ENCODE measurements around the gene SAMD10. TPM values are rescaled to one million over a fixed set of nuclear protein-coding genes. Genes with fewer than 3 reads are reported as not detected.

The SAMD10 gene
- polyA plus RNA-seq, 6 donors from 2014 or later: 2.0 to 7.1 (median 5.8) TPM

DNA sequence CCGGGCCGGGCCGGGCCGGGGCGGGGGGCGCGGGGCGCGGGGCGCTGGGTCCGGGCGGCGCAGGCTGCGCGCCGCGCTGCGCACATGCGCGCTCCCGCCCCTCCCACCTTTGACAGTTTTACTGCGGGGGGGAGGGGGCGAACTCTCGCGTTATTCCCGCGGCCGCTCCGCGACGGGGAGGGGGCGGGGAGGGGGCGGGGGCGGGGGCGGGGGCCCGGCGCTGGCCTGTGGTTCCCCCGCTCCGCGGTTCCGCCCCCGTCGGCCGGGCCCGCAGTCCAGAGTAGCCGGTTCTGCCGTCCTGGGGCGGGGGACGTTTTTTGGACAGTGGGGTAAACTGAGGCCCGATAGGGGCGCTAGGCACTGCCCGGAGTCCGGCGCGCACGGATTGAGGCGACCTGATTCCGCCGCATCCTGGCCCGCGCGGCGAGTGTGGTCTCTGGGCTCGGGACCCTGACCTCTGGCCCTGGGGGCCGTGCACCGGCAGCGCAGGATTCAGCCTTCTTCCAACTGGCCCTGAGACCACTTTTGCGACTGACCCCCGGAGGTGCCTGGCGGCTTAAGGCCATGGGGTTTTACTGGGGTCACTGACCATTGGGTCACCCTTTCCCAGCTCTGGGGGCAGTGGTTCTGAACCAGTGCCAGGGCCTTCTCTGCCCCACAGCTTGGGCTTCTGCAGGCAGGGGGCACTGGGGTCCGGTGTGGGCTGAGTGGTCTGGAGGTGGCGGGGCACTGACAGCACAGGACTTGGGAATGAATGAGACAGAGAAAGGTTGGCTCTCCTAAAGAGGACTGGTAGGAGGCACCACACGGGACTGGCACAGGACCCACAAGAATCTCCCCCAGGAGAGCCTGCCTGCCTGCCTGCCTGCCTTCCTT, 9.4 kb downstream of the SAMD10 start, which contains the start of gene ZNF512B:
Gene ZNF512B, minus strand, starts transcription at position 93 of the 876 bp plus-strand sequence. CDS start 1,980 bp downstream, outside the sequence.
- Mint-ChIP-seq H3K36me3 (peaks cover 0 to 7% of the 10 kb centered on the region in 2 donors), H3K4me3 (peak within 1 kb of the TSS; percentile 76 to 91 (median 86)), H3K4me1 (peaks cover 21 to 31% (median 24%) of the 10 kb centered on the region in 3 donors), H3K27ac (peak within 1 kb of the TSS in 4 of 6 donors; percentile 36 to 74 (median 60)), H3K27me3 (no peaks in the 10 kb centered on the region), H3K9me3 (peaks cover 0 to 5% (median 0%) of the 10 kb centered on the region in 7 donors)
- ATAC-seq (ENCODE audit: low read depth in 2 of 2) (peak; percentile 46), DNase-seq (peak; percentile 32)

DNA sequence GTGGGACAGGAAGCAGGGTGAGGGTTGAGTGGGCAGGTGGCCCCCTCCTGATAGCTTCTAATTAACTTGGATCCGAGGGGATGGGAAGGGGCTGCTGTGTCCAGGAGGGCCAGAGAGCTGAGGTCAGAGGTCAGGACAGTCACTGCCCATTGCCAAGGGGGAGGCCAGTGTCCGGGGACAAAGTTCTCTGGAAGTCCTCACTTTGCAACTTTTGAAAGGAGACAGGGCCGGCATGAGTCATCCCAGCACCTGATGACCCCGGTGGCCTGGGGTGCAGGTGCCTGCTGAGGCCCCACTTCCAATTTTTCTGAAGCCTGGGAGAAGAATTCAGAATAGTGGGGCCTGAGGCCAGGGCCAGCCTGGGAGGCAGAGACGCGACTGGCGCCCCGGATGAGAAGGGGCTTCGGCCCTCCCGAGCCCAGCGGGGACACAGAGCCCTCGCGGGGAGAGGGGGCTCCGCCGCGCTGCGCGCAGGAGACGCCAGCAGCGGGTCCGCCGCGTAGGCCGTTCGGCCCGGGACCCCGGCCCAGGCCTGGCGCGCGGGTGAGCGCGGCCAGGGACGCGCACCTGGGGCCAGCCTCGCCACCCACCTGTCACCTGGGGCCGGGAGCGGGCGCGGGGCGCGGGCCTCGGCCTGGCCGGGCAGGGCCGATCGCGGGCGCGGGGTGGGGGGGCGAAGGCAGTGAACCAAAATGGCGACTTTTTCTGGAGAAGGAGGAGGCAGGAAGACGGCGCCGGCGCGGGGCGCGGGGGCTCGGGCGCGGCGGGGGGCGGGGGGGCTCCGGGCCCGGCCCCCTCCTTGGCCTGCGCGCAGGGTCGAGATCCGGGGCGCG, 10.3 kb downstream of the SAMD10 start:
- DNase-seq: peak; percentile 25
- peaks cover 0 to 5% (median 0%) of the 10 kb centered on the region in 7 donors for H3K9me3 Mint-ChIP-seq
- H3K4me3 Mint-ChIP-seq: peak overlapping the region; percentile 72 to 91 (median 86)
- H3K36me3 Mint-ChIP-seq: peaks cover 0 to 6% of the 10 kb centered on the region in 2 donors
- no peaks in the 10 kb centered on the region for H3K27me3 Mint-ChIP-seq
- peaks cover 20 to 28% (median 24%) of the 10 kb centered on the region in 3 donors for H3K4me1 Mint-ChIP-seq
- peak overlapping the region in 4 of 6 donors; percentile 36 to 74 (median 60) for H3K27ac Mint-ChIP-seq
- ATAC-seq (ENCODE audit: low read depth in 2 of 2): peak; percentile 24 to 32

DNA sequence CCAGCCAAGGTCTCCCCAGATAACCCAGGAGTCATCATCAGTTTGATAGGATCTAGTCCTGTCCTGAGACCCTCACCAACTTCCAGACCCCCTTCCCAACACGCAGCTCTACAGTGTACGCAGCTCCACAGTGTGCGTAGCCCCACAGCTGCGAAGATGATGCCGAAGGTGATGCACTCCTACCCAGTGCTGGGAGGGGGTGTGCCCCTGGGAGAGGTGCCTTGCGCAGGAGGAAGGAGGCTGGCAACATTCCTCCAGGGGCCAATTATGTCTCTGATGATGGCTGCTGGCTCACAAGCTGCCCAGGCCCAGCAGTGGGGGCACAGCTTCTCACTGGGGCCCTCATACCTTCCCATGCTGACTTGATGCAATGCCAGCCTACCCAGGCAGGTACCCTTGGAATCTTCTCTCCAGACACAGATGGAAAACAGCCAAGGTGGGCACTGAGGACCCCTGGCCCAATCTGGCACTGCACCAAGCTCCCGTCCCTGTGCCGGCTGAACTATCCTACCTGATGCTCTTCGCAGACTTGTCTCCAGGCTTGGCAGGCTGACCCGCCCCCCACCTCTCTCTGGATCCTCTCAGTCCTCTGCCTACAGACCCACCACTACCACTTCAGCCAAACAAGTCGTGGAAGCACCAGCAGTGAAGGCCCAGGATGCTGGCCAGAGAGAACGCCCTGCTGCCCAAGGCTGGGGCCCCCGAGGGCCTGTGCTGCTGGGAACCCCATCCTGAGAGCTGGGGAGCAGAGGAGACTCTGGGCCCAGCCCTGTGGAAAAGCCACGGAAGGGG, 11.1 kb downstream of the SAMD10 start:
- Mint-ChIP-seq H3K4me3 (peak overlapping the region; percentile 72 to 91 (median 82)), H3K27ac (peak overlapping the region in 2 of 6 donors; percentile 42 to 74), H3K36me3 (no peaks in the 10 kb centered on the region), H3K9me3 (peaks cover 0 to 8% (median 0%) of the 10 kb centered on the region in 7 donors), H3K4me1 (peaks cover 12 to 23% (median 17%) of the 10 kb centered on the region in 3 donors), H3K27me3 (no peaks in the 10 kb centered on the region)
- no peak for ATAC-seq (ENCODE audit: low read depth in 2 of 2)
- no peak for DNase-seq

DNA sequence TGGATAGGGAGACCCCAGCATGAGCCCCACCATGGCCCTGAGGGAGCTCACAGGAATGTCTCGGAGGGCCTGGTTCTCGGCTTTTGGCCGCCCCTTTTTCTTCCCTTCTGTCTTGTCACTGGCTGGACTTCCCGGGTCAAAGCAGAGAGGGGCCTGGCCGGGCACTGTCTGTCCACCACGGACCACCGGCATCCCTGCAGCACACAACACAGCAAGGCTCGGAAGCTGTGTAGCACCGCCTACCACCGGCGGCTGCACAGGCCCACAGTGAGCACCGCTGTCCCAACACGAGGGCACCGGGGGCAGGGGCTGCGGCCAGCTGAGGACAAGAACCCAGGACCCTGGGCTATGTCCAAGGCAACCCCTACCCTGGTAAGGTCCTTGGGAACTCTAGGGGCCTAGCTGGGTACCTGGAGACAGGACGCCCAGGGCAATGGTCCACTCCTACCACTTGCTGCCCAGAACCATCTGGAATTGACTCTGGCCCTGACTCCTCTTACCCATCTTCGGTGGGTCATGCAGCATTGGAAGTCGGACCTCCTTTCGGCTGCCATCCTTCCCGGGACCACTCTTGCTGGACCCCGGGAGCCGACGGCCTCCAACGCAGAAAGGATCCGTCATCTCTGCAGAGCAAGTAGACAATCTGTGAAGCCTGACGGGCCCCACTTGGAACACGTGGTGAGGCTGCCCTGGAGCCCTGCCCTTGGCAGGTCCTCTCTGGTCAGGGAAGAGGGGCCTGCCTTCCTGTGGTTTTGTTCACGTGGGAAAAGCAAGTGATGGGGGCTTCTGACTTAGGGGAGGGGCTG, 11.9 kb downstream of the SAMD10 start:
- H3K27me3 Mint-ChIP-seq: no peaks in the 10 kb centered on the region
- peaks cover 0 to 8% (median 0%) of the 10 kb centered on the region in 7 donors for H3K9me3 Mint-ChIP-seq
- H3K36me3 Mint-ChIP-seq: no peaks in the 10 kb centered on the region
- H3K27ac Mint-ChIP-seq: no peak overlapping the region
- H3K4me3 Mint-ChIP-seq: peak overlapping the region in 6 of 8 donors; percentile 5 to 87 (median 67)
- no peak for ATAC-seq (ENCODE audit: low read depth in 2 of 2)
- no peak for DNase-seq
- H3K4me1 Mint-ChIP-seq: peaks cover 10 to 16% (median 13%) of the 10 kb centered on the region in 3 donors

DNA sequence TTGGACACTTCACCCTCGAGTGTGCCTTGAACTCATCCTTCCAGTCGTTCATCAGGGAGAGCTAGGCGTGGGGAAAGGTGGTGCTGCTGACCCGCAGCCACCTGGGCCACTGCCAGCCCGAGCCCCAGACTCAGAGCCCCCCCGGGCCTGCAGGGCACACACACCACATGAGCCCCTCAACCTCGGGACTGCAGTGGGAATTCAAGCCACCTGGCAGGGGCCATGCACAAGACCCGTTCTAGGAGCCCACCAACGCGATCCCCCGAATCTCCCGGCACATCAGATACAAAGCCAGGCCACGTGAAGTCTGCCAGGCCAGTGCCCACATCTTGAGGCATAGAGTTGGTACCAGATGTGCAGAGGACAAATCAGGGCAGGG, 12.5 kb downstream of the SAMD10 start:
- H3K27ac Mint-ChIP-seq: no peak overlapping the region
- H3K4me3 Mint-ChIP-seq: peak overlapping the region in 2 of 8 donors; percentile 5 to 72
- ATAC-seq (ENCODE audit: low read depth in 2 of 2): no peak
- peaks cover 10 to 14% (median 13%) of the 10 kb centered on the region in 3 donors for H3K4me1 Mint-ChIP-seq
- no peaks in the 10 kb centered on the region for H3K36me3 Mint-ChIP-seq
- H3K27me3 Mint-ChIP-seq: no peaks in the 10 kb centered on the region
- H3K9me3 Mint-ChIP-seq: peaks cover 0 to 8% (median 0%) of the 10 kb centered on the region in 7 donors
- no peak for DNase-seq

DNA sequence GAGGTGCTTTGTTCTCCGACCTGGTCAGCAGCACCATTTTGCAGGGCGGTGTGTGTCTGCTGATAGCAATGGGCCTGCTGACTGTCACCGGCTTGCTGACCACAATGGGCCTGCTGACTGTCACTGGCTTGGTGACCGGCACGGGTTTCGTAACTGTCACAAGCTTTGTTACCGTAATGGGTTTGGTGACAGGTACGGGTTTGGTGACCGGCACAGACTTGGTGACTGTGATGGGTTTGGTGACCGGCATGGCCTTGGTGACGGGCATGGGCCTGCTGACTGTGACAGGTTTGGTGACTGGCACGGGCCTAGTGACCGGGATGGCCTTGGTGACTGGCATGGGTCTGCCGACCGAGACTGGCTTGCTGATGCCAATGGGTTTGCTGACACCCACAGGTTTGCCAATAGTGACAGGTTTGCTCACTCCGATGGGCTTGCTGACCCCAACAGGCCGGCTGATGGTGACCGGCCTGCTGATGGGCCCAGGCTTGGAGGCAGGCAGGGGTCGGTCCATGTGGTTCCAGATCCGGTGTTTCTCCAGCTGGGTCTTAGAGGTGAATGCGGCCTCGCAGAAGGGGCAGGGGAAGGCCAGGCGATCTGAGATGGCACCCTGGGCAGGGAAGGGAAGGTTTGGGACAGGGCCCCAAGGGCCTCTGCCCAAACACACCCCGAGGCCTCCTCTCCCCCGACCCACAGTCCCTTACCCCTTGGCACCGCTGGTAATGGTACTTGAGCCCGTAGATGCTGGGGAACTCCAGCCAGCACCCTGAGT, 13.1 kb downstream of the SAMD10 start:
- ATAC-seq (ENCODE audit: low read depth in 2 of 2): no peak
- H3K27me3 Mint-ChIP-seq: no peaks in the 10 kb centered on the region

DNA sequence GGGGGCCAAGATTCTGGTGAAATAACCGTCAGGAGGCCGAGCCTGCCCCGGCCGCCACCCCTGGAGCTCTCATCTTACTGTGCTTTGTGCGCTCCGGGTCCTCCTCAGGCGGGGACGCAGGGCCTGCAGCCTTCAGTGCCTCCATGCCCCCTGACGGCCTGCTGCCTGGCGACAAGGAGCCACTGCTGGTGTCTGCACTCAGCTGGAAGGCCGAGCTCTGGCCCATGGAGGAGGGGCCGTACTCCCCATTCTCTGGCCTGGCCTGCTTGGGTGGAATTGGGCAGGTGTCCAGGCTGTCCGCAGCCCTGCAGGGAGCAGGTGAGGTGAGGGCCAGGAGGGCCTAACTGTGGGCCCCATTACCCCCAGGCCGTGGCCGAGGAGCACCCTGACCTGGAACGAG, 15.0 kb downstream of the SAMD10 start:
- Mint-ChIP-seq H3K9me3 (peaks cover 0 to 8% (median 0%) of the 10 kb centered on the region in 7 donors), H3K27me3 (no peaks in the 10 kb centered on the region), H3K4me1 (peaks cover 7 to 11% (median 10%) of the 10 kb centered on the region in 3 donors), H3K27ac (no peak overlapping the region), H3K36me3 (no peaks in the 10 kb centered on the region), H3K4me3 (no peak overlapping the region)
- no peak for ATAC-seq (ENCODE audit: low read depth in 2 of 2)
- no peak for DNase-seq

More for the DNA sequence above, 13.1 kb downstream of the SAMD10 start:
- Mint-ChIP-seq H3K9me3 (peaks cover 0 to 8% (median 0%) of the 10 kb centered on the region in 7 donors), H3K36me3 (no peaks in the 10 kb centered on the region), H3K4me1 (peaks cover 10 to 14% (median 13%) of the 10 kb centered on the region in 3 donors), H3K27ac (peak overlapping the region in 1 of 6 donors; percentile 57), H3K4me3 (peak overlapping the region in 1 of 8 donors; percentile 72)
- no peak for DNase-seq

DNA sequence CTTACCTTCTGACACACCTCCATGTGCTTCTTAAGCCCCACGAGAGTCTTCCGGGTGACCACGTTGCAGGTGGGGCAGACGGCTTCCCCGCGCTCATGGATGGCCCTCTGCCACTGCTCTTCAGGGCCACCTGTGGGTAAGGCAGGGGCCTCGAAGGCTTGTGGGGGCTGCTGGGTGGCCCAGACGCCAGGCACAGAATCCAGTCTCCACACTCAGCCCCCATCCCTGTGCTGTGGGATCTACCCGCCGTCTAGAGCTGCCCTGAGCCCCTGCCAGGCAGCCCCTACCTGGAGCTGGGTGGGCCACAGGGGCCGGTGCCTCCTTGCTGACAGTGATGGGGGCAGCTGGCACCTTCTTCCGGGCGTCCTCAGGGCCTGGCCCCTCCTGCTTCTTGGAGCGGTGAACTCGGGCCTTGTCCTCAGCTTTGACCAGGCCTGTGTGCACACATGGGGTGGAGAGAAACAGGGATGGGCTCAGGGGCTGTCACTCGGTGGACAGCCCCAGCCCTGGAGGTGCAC, 15.6 kb downstream of the SAMD10 start:
- Mint-ChIP-seq H3K27me3 (no peaks in the 10 kb centered on the region), H3K36me3 (no peaks in the 10 kb centered on the region), H3K9me3 (peaks cover 0 to 8% (median 0%) of the 10 kb centered on the region in 7 donors), H3K4me1 (peaks cover 4 to 9% (median 8%) of the 10 kb centered on the region in 3 donors), H3K4me3 (no peak overlapping the region), H3K27ac (peak overlapping the region in 1 of 6 donors; percentile 57)
- DNase-seq (no peak), ATAC-seq (ENCODE audit: low read depth in 2 of 2) (no peak)

DNA sequence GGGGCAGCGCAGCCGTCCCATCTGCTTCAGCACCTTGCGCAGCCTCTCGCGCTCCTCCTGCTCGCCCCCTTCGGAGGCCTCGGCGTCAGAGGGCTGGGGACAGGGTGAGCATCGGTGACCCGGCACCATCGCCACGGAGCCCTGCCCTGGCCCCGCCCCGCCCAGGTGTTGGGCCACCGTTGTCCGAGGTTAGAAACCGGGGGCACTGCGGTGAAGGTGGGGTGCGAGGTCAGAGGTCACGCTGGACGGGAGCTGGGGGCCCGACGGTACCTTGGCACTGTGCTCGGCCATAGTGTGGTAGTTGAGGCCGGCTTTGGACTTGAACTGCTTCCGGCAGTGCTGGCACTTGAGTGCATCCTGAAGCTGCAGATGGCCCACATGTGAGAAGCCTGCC, 16.1 kb downstream of the SAMD10 start:
- H3K4me3 Mint-ChIP-seq: no peak overlapping the region
- peaks cover 0 to 4% (median 3%) of the 10 kb centered on the region in 3 donors for H3K4me1 Mint-ChIP-seq
- ATAC-seq (ENCODE audit: low read depth in 2 of 2): no peak

DNA sequence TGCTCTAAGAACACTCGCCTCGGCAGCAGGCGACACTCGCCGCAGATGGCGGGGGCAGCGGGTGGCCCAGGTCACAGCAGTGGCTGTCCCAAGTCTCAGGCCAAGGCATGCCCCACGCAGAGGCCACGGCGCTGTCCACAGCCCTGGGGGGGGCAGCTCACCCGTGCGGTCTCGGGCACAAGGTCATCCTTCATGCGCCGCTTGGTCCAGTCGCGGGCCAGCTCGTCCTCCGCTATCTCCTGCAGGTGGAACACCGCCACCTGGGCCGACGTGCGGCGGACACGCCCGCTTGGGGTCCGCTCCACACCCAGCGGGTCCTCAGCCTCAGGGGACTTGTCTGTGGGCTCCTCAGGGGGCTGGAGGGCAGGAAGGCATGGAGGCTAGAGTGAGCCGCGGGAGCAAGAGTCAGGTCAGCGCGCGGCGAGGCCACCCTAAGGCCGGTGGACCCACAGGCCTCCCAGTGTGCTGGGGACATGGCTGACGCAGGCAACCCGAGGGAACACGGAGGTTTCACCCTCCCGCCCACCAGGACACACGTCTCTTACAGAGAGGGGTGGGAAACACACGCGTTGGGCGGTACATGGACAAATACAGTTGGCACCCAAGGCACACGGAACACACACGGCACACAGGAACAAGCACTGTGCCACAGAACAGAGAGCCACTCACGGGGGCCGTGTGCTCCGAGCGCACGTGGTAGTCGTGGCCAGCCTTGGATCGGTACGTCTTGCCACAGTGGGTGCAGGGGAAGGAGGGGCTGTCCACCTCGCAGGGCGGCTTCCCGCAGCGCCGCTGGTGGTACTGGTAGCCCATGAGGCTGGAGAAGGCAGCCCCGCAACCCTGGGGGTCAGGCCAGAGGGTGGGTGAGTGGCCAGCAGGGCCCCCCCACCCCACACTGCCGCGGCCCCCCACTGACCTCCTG, 16.8 kb downstream of the SAMD10 start:
- Mint-ChIP-seq H3K27me3 (no peaks in the 10 kb centered on the region), H3K4me1 (peaks cover 0 to 4% (median 2%) of the 10 kb centered on the region in 3 donors), H3K4me3 (peak overlapping the region in 2 of 8 donors; percentile 30 to 47), H3K36me3 (no peaks in the 10 kb centered on the region), H3K27ac (peak overlapping the region in 1 of 6 donors; percentile 56), H3K9me3 (peaks cover 0 to 8% (median 0%) of the 10 kb centered on the region in 7 donors)
- DNase-seq (no peak), ATAC-seq (ENCODE audit: low read depth in 2 of 2) (no peak)

More for the DNA sequence above, 16.1 kb downstream of the SAMD10 start:
- peaks cover 0 to 8% (median 0%) of the 10 kb centered on the region in 7 donors for H3K9me3 Mint-ChIP-seq
- peak overlapping the region in 1 of 6 donors; percentile 57 for H3K27ac Mint-ChIP-seq
- no peaks in the 10 kb centered on the region for H3K36me3 Mint-ChIP-seq
- no peak for DNase-seq
- H3K27me3 Mint-ChIP-seq: no peaks in the 10 kb centered on the region
